Measurements from ENCODE around the gene LRRC8D.
A peak's percentile ranks its signal among the peaks of the same experiment; 100 is the strongest.

LRRC8D gene

GRCh38 chr1:89806616-89807015 lies 14.2 kb upstream of the LRRC8D start:
- DNase-seq (ENCODE audit: insufficient read length, low spot score) (no peak), FAIRE-seq (no peak)

GRCh38 chr1:89807503-89807902 lies 13.3 kb upstream of the LRRC8D start:
- no peak for FAIRE-seq
- no peak for DNase-seq (ENCODE audit: insufficient read length, low spot score)

GRCh38 chr1:89807983-89808382 lies 12.8 kb upstream of the LRRC8D start:
- FAIRE-seq (no peak), DNase-seq (ENCODE audit: insufficient read length, low spot score) (no peak)

- no peak for DNase-seq (ENCODE audit: insufficient read length, low spot score)
- FAIRE-seq: no peak
These were observed 12.3 kb upstream of the LRRC8D start for GRCh38 chr1:89808441-89809117.

- DNase-seq (ENCODE audit: insufficient read length, low spot score): no peak
- no peak for FAIRE-seq
These were observed 11.3 kb upstream of the LRRC8D start for GRCh38 chr1:89809556-89809955.

GRCh38 chr1:89810302-89810701 lies 10.5 kb upstream of the LRRC8D start:
- no peak for DNase-seq (ENCODE audit: insufficient read length, low spot score)

GRCh38 chr1:89810880-89811279 lies 10.0 kb upstream of the LRRC8D start:
- FAIRE-seq: no peak

More at GRCh38 chr1:89810302-89810701, 10.5 kb upstream of the LRRC8D start:
- FAIRE-seq: no peak

GRCh38 chr1:89812992-89813391 lies 7.8 kb upstream of the LRRC8D start:
- no peak for DNase-seq (ENCODE audit: insufficient read length, low spot score)
- FAIRE-seq: no peak

More at GRCh38 chr1:89810880-89811279, 10.0 kb upstream of the LRRC8D start:
- no peak for DNase-seq (ENCODE audit: insufficient read length, low spot score)

GRCh38 chr1:89815040-89815439 lies 5.8 kb upstream of the LRRC8D start:
- FAIRE-seq (no peak), DNase-seq (ENCODE audit: insufficient read length, low spot score) (no peak)

GRCh38 chr1:89815611-89816010 lies 5.2 kb upstream of the LRRC8D start:
- FAIRE-seq (no peak), DNase-seq (ENCODE audit: insufficient read length, low spot score) (no peak)

GRCh38 chr1:89816366-89816765 lies 4.5 kb upstream of the LRRC8D start:
- no peak for DNase-seq (ENCODE audit: insufficient read length, low spot score)
- FAIRE-seq: no peak

- peak; percentile 26 for DNase-seq (ENCODE audit: insufficient read length, low spot score)
- no peak for FAIRE-seq
These were observed 683 bp downstream of the LRRC8D start for GRCh38 chr1:89821322-89822108.

GRCh38 chr1:89822109-89822962 lies 1.5 kb downstream of the LRRC8D start:
- DNase-seq (ENCODE audit: insufficient read length, low spot score) (no peak), FAIRE-seq (no peak)

- DNase-seq (ENCODE audit: insufficient read length, low spot score): no peak
- no peak for FAIRE-seq
These were observed 2.3 kb downstream of the LRRC8D start for GRCh38 chr1:89822999-89823628.

GRCh38 chr1:89823679-89824292 lies 3.0 kb downstream of the LRRC8D start:
- no peak for DNase-seq (ENCODE audit: insufficient read length, low spot score)
- no peak for FAIRE-seq

- no peak for FAIRE-seq
- DNase-seq (ENCODE audit: insufficient read length, low spot score): no peak
These were observed 5.8 kb downstream of the LRRC8D start for GRCh38 chr1:89826594-89826993.

- DNase-seq (ENCODE audit: insufficient read length, low spot score) (no peak), FAIRE-seq (no peak)
These were observed 6.5 kb downstream of the LRRC8D start for GRCh38 chr1:89827330-89827729.

GRCh38 chr1:89827902-89828301 lies 7.1 kb downstream of the LRRC8D start:
- no peak for FAIRE-seq

GRCh38 chr1:89829186-89829585 lies 8.4 kb downstream of the LRRC8D start:
- no peak for DNase-seq (ENCODE audit: insufficient read length, low spot score)
- FAIRE-seq: no peak

More at GRCh38 chr1:89827902-89828301, 7.1 kb downstream of the LRRC8D start:
- no peak for DNase-seq (ENCODE audit: insufficient read length, low spot score)

- no peak for FAIRE-seq
- no peak for DNase-seq (ENCODE audit: insufficient read length, low spot score)
These were observed 10.8 kb downstream of the LRRC8D start for GRCh38 chr1:89831462-89832120.
